HG02870 (cell line): Measurements from ENCODE around the gene ETFDH.
A peak's percentile ranks its signal among the peaks of the same experiment; 100 is the strongest.
"Not testable (repeated sequence)": the region's sequence is repeated elsewhere in the genome, so short reads cannot be mapped to it uniquely, and the experiment has no call there.

Source experiments
- ATAC-seq: cut with Tn5 transposase; IDR thresholded peaks from one replicate; pipeline ENCODE4 v1.9.1; 2021; ENCODE audit warnings: mild to moderate bottlenecking, moderate library complexity; ENCODE audit not compliant: unreplicated experiment

Gene ETFDH

DNA sequence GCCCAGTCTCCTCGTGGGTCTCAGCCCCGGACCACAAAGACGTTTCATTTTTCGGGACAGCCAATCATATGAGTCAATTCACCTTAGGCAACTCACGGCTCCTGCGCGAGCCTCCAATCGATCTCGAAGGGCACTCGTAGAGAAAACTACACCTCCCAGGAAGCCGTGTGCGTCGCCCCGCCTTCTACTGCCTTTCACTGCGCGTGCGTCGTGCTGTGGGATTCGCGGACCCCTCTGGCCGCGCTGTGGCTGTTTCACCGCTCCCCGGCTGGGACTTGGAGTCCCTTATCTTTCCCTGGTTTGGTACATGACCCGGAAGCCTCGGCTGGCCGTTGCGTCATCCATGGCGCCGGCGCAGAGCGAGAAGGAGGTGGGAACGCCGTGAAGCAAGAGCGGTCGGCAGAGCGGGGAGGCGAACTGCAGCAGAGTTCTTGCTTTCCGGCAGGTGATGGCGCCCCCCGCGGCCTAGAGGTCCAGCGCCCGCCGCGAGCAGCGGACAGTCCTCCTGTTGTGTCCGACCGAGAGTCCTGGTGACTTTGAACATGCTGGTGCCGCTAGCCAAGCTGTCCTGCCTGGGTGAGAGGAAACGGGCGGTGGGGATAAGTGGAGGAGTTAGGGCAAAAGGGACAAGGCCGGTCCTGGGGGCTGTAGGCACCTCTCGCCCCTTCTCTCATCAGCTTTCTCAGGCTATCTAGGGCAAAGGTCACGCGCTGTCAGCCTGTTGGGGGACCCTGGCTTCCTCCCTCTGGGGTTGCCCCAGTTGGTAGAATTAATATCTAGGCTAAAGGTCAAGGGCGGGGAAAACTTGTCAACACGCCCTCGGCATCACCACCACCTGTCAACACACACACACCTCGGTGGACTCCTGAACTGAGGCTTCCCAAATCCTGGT, at the start of gene ETFDH:
TSS of gene ETFDH (plus strand) at position 382 of the 892 bp plus-strand sequence. CDS start at position 543, 161 bp downstream.
- peak; percentile 78 for ATAC-seq

DNA sequence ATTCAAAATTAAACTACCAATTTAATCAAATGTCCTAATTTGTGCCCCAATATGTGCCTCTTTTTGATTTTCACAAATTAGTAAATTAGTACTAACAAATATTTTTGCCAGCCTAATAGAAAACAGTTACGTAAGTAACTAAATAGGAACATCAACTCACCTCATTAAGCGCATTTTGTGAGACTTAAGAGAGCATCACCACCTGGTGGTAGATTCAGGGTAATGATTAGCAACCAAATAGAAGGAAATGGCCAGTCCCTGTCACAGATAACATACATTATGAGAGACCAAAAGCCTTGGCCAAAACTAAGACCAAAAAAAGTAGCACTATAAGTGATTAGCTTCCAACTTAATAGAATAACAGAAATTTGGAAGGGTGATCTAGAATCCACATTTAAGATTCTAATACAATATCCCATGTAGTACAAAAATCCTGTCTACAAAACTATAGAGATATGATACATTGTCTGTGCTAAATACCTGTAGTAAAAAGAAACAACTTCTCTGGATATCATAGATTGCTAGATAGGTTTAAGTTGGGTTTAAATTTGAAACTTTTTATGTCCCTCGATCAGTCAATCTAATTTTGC, 47.1 kb upstream of the ETFDH start:
- peak; percentile 91 for ATAC-seq

DNA sequence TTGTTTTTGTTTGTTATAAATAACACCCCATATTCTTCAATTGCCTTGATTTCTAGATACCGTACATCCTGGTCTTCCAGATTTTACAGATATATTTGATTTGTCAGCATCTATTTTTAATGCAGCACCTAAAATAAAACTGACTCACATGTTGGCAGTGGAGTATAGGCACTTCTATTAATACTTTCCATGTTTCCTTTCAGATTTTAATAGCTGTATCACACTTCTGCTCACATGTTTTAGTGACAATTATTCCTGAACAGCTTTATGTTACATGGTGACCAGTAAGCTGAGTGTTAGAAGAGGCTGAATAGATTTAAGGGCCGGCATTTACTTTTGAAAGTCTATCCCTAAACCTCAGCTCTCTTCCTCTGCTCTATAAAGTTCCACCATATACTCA, 46.6 kb upstream of the ETFDH start:
- no peak for ATAC-seq

DNA sequence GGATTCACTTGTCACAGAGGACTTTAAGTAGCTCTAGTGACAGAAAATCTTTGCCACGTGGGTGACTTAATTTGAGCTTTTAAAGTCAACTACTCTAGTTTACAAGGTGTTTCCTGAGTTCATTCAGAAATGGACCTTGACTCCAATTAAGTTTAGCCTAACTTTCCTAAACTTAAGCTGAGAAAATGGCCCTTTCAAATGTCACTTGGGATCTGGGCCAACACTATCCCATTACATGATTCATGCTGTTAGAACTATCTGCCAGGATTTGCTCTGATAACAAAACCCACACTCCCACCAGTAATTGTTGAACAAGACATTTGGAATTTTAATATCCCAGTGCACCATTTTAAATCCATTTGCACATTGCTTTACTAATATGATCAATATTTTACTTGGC, 41.2 kb upstream of the ETFDH start:
- ATAC-seq = no peak

DNA sequence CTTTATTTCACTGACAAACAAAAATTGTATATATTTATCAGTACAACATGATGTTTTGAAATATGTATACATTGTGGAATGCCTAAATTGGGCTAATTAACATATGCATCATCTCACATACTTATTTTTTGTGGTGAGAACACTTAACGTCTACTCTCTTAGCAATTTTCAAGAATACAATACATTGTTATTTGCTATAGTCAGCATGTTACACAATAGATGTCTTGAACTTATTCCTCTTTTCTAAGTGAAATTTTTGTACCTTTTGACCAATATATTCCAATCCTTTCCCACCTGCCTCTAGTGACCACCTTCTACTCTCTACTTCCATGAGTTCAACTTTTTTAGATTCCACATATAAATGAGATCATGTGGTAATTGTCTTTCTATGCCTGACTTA, 35.5 kb upstream of the ETFDH start:
- ATAC-seq = no peak

DNA sequence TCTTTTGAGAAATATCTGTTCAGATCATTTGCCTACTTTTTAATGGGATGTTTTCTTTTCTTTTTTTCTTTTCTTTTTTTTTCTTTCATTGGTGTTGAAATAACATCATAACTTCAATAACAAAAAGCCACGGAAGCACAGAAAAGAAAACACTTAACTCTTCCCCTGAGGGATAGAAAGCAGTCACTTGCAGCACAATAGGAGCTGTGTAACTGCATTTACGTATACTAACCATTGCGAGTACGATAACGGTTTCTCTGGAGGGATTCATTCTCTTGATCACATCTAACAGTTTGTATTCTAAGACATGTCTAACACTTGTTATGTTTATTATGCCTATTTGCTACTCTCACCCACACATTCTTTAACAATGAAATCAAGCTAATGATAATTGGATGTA, 27.7 kb upstream of the ETFDH start:
- ATAC-seq = no peak

GRCh38 chr4:158644760-158645159, 27.3 kb upstream of the ETFDH start:
- no peak for ATAC-seq

DNA sequence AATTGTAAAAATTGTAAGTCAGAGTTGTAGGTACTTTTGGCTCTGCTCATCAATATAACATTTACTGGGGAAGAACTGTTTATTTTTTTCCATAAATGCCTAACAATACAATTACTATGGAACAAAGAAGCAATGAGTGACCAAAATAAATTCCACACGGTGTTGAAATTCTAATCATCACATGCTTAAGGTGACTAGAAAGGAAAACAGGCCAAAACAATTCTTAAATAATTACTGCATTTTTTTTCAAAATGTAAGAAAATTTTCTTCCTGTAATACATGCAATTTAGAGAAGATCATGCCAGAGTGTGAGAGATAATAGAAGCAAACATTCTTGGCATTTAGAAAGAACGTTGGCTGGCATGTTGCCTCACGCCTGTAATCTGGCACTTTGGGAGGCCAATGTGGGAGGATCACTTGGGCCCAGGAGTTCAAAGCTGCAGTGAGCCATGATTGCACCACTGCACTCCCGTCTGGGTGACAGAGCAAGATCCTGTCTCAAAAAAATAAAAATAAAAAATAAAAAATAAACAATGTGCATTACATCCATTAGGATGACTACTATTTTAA, 22.9 kb upstream of the ETFDH start:
- ATAC-seq = no peak

DNA sequence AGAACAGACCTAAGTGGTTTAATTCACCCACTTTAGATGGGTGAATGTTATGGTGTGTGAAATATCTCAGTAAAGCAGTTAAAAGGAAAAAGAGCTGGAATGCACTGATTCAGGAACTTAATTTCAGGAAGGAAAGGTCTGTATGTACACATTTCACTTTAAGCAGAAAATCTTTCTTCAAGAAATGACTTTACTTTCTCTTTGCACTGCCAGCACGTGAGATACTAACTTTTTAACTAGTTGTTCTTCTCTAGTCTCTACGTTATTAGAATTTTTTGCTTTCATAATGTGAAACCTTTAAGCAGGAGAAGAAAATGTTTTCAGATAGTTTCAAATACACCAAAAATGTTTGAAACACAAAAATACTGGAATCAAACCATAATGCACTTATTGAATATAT, 19.2 kb upstream of the ETFDH start:
- no peak for ATAC-seq

- no peak for ATAC-seq
These were observed 15.7 kb upstream of the ETFDH start for GRCh38 chr4:158656439-158656838.

DNA sequence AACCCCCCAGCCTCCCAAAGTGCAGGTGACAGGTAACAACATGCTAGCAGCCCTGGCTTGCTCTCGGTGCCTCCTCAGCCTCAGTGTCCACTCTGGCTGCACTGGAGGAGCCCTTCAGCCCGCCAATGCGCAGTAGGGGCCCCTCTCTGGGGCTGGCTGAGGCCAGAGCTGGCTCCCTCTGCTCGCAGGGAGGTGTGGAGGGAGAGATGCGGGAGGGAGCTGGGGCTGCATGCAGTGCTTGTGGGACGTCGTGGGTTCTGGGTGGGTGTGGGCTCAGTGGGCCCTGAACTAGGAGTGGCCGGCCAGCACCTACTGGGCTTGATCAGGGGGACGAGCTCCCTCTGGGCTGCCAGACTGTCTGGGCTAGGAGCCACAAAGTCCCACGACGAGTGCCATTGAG, 14.8 kb upstream of the ETFDH start:
- ATAC-seq = no peak

DNA sequence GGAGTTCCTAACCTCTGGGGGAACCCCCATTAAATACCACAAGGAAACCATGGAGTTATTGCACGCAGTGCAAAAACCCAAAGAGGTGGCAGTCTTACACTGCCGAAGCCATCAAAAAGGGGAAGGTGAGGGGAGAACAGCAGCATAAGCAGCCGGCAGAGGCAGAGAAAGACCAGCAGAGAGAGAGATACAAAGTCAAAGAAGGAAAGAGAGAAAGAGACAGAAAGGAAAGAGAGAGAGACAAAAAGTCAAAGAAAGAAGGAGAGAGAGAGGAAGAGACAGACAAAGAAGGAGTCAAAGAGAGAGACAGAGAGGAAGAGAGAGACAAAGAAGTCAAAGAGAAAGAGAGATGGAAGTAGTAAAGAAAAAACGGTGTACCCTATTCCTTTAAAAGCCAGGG, 8.8 kb upstream of the ETFDH start:
- ATAC-seq = not testable (repeated sequence)

GRCh38 chr4:158663707-158664625, 8.1 kb upstream of the ETFDH start:
- not testable (repeated sequence) for ATAC-seq

DNA sequence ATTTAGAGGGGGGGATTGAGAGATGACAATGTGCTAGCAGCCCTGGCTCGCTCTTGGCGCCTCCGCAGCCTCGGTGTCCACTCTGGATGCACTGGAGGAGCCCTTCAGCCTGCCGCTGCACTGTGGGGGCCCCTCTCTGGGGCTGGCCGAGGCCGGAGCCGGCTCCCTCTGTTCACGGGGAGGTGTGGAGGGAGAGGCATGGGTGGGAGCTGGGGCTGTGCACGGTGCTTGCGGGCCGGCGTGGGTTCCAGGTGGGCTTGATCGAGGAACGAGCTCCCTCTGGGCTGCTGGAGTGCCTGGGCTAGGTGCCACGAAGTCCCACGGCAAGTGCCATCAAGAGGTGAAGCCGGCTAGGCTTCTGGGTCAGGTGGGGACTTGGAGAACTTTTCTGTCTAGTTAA, 7.3 kb upstream of the ETFDH start:
- ATAC-seq = no peak

DNA sequence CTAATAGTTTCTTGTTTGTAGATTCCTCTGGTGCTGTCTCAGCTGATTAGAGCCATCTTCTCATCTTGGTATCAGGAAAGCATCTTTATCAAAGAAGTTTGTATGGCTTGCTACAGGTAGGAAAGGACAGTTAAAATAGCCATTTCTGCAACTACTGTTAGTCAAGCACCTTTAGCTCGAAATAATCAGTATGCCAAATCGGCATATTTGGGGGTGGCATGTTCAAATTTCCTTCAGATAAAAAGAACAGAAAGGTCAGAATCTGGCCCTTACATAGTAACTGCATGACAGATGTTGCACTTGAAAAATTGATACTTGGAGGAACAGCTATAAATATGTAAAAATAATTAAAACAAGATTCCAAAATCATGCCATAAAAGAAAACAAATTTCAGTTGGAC, 5.2 kb upstream of the ETFDH start:
- ATAC-seq = no peak

DNA sequence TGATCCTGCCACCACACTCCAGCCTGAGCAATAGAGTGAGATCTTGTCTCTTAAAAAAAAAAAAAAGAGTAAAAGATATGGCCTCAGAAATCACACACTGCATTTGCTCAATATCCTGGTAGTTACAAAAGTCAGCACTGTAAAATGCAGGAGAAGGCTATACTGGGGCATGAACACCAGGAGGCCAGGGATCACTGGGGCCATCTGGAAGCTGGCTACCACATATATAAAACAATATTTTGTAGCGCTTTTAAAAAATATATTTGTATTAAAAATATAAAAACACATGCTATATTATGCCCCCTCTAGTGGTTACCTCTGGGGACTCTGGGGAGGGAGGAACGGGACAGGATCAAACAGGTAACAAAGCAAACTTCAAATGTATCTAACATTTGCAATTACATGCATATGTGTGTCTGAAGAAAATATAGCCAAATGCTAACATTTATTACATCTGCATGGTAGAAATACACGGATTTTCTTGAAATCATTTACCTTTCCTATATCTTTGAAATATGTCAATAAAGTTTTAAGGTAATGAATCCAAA, 4.4 kb upstream of the ETFDH start:
- no peak for ATAC-seq

GRCh38 chr4:158669310-158669709, 2.8 kb upstream of the ETFDH start:
- ATAC-seq = peak; percentile 14

DNA sequence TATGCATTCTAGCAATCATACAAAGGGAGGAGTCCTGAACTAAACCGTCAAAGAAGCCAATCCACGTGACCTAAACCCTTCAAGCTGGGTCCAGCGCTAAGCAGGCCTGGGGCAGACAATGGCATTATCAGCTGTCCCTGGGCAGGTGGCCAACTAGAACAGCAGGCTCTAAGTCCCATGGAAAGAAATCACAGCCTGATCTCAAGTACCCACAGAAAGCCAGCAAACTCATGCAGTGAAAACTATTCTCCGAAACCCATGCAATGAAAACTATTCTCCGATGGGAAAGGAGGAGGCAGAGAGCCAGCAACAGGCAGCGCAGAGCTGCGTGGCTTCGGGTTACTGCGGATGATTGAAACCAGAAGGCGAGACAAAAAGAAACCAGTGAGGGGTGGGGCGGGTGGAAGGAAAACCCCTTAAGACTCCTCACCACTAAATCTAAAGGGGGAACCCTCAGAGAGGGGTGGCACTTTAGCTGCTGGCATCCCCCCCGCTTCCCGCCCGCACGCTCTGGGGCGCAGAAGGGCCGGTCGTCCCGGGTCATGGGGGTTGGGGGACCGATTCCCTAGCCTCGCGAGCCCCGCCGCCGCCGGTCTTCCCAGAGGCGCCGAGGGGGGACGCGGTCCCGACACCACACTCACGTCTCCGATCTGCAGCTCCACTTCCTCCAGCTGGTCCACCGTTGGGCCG, 976 bp upstream of the ETFDH start:
- peak; percentile 23 for ATAC-seq

DNA sequence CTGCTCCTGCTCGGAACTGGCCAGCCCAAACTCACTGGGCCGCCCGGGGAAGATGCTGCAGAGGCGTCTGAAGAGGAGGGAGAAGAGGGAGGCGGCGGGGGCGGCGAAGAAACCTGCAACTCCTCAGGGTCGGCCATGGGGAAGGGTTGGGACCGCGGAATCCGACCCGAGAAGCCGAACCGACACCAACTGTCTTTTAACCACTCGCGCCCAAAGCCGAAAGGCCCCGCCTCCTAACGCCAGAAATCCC, 506 bp upstream of the ETFDH start, which contains the start of gene C4orf46:
TSS of gene C4orf46 (minus strand) at position 223 of the 250 bp plus-strand sequence. CDS start at position 137, 86 bp downstream.
- ATAC-seq = no peak

DNA sequence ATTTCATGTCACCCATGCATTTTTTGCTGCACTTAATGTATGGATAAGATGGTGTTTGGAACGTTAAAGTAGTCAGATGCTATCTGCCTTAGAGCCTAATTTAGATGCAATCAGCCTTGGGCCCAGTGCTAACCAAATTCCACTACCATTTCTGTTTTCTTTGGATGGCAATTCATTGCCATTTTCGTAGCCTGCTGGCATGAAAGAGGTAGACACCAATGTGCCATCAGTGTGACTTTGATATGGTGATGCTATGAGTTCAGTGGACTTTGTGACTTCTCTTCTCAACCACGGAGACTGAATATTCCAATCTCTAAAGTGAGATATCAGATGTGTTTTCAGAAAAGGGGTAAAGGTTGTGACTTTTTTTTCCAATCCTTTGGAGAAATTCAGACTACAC, 1.5 kb downstream of the ETFDH start:
- ATAC-seq = no peak
